ENCODE measurements around the gene AZIN2. TPM values are rescaled to one million over a fixed set of nuclear protein-coding genes. Genes with fewer than 3 reads are reported as not detected.

The AZIN2 gene
- total RNA-seq, 1 donor from 2014 or later: 0.82 TPM

DNA sequence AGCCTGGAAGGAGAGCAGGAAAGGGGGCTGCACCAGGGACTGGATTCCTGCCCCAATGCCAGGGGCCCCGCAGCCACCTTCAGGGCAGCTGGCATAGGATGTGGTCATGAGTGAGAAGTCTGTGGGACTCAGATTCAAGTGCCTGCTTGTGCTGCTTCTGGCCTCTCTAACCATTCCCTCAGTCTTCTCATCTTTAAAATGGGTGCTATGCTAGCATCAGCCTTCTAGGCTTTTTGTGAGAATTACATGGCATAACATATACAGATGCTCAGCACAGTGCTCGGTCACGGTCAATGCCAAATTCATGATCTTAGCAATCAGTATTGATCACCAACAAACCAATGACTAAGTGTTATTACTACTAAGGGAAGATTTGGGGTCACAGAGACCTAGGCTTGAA is 77.4 kb downstream of the AZIN2 start:
- intact Hi-C loops (cut with micrococcal nuclease): no loop called here
- H3K4me1 Mint-ChIP-seq: no peaks in the 10 kb centered on the region
- no peak overlapping the region for H3K4me3 Mint-ChIP-seq
- ATAC-seq (ENCODE audit: low read depth) (no peak), DNase-seq (no peak)
- POLR2A ChIA-PET: no interaction called here
- H3K9me3 Mint-ChIP-seq: no peaks in the 10 kb centered on the region
- TF ChIP-seq, protein P1, sequence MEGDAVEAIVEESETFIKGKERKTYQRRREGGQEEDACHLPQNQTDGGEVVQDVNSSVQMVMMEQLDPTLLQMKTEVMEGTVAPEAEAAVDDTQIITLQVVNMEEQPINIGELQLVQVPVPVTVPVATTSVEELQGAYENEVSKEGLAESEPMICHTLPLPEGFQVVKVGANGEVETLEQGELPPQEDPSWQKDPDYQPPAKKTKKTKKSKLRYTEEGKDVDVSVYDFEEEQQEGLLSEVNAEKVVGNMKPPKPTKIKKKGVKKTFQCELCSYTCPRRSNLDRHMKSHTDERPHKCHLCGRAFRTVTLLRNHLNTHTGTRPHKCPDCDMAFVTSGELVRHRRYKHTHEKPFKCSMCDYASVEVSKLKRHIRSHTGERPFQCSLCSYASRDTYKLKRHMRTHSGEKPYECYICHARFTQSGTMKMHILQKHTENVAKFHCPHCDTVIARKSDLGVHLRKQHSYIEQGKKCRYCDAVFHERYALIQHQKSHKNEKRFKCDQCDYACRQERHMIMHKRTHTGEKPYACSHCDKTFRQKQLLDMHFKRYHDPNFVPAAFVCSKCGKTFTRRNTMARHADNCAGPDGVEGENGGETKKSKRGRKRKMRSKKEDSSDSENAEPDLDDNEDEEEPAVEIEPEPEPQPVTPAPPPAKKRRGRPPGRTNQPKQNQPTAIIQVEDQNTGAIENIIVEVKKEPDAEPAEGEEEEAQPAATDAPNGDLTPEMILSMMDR (IDR thresholded peaks at IDR 0.05): no peak
- CTCF ChIA-PET: no interaction called here
- H3K27me3 Mint-ChIP-seq: no peaks in the 10 kb centered on the region
- H3K36me3 Mint-ChIP-seq (ENCODE audit: low read depth): peaks cover 52% of the 10 kb centered on the region
- H3K27ac Mint-ChIP-seq: no peak overlapping the region

DNA sequence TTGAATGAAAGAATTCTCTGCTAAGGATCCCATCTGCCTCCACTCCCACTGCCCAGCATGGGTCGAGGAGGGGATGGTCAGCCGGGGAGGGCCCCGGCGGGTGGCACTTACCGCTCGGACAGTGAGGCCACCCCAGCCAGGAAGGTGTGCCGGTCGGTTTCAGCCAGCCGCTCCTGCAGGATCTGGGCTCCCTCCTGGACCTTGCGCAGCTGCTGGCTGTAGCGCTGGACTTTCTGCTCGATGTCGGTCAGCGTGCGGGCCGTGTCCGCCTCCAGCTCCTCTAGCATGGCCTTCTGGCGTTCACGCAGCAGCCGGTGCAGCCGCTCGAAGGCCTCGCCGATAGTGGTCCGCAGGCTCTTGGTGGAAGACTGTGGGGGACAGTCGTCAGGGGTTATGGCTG is 78.6 kb downstream of the AZIN2 start:
- Mint-ChIP-seq H3K36me3 (ENCODE audit: low read depth) (peaks cover 53% of the 10 kb centered on the region), H3K4me3 (no peak overlapping the region), H3K27ac (no peak overlapping the region), H3K9me3 (no peaks in the 10 kb centered on the region), H3K4me1 (no peaks in the 10 kb centered on the region), H3K27me3 (no peaks in the 10 kb centered on the region)
- intact Hi-C loops (cut with micrococcal nuclease): no loop called here
- no peak for DNase-seq
- TF ChIP-seq, protein P1 (IDR thresholded peaks at IDR 0.05): no peak
- ChIA-PET POLR2A (no interaction called here), CTCF (no interaction called here)
- ATAC-seq (ENCODE audit: low read depth): no peak

DNA sequence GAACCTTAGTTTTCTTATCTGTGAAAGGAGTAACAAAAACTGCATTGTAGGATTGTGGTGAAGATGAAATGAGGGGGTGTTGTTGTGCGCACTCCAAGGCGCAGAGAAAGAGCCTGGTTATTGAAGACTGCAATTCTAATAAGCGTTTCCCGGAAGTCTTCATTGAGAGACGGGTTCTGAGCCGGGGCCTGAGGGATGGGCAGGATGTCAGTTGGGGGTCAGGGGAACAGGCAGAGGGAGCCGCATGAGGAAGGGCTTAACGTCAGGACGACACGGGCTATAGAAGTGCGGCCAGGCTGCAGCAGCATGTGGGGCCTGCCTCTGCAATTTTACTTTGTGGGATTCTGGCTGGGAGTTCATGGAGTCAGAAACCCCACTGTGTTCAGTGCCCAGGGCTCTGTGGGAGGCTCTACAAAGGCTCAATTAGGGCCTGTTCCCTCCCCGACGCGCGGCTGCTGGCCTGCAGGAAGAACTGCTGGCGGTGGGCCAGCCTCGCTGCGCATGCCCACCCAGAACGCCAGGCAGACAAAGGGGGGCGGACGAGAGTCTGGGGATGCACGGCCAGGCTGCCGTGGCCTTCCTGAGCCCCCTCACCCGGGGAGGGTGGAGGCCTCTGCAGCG is 80.2 kb downstream of the AZIN2 start:
- Mint-ChIP-seq H3K36me3 (ENCODE audit: low read depth) (peaks cover 48% of the 10 kb centered on the region), H3K27me3 (no peaks in the 10 kb centered on the region), H3K9me3 (no peaks in the 10 kb centered on the region), H3K27ac (no peak overlapping the region), H3K4me3 (no peak overlapping the region), H3K4me1 (no peaks in the 10 kb centered on the region)
- intact Hi-C loops (cut with micrococcal nuclease): no loop called here
- TF ChIP-seq, protein P1 (IDR thresholded peaks at IDR 0.05): no peak
- ChIA-PET CTCF (no interaction called here), POLR2A (no interaction called here)
- no peak for DNase-seq
- ATAC-seq (ENCODE audit: low read depth): no peak

DNA sequence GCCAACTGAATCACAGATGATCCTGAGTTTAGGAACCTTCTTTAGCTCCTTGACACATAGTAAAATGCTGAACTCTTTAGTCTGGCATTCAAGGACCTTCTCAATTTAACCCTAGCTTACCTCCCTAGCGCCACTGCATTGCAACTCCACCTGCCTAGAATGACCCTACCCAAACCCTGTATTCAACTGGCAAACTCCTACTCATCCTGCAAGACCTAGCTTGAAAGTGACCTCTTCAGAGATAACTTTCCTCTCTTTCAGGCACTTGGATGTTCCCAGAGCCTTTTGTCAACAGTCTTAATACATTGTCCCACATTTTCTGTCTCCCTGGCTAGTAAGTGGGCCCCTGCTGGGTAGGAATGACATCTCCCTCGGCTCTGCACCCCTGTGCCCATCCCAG is 81.2 kb downstream of the AZIN2 start:
- Mint-ChIP-seq H3K4me3 (no peak overlapping the region), H3K4me1 (no peaks in the 10 kb centered on the region), H3K9me3 (no peaks in the 10 kb centered on the region), H3K27ac (no peak overlapping the region), H3K27me3 (no peaks in the 10 kb centered on the region), H3K36me3 (ENCODE audit: low read depth) (peaks cover 48% of the 10 kb centered on the region)
- no peak for ATAC-seq (ENCODE audit: low read depth)
- POLR2A ChIA-PET: no interaction called here
- intact Hi-C loops (cut with micrococcal nuclease): no loop called here
- CTCF ChIA-PET: no interaction called here
- no peak for DNase-seq
- TF ChIP-seq, protein P1 (IDR thresholded peaks at IDR 0.05): no peak

DNA sequence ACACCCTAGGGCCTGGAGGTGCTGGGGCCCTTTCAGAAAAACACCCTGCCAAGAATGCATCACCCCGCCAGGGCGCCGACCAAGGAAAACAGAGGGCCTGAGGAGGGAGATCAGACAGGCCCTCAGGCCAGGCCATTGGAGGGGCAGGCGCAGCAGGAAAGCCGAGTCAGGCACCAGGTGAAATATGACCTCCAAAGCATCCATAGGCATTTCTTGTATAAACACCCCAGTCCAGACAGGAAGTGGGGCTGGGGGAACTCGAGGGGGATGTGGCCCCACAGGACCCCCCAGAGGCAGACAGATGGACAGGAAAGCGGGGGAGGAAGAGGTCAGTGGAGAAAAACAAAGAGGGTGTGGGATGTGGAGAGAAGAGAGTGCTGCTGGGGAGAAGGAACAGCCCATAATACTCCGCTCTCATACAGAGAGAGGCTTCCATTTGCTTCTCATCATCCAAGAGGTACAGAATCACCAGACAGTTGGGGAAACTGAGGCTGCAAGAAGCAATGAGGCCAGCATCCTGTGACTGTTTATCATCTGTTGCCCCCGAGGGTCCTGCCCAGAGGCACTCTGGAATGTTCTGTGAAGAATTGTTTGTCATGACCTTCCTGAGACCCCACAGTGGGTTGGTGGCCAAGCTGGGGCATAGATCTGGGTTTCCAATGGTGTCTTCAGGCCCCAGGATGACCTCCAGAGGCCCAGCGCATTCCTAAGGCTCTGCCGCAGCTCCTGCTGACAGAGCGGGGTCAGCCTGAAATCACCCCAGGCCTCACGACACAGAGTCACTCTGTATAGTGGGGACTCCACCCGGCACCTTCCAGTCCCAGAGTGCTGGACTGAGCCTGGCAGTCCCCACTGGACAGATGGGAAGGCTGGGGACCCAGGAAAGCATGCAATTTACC is 82.9 kb downstream of the AZIN2 start:
- H3K9me3 Mint-ChIP-seq: no peaks in the 10 kb centered on the region
- H3K27me3 Mint-ChIP-seq: no peaks in the 10 kb centered on the region
- DNase-seq: no peak
- peaks cover 51% of the 10 kb centered on the region for H3K36me3 Mint-ChIP-seq (ENCODE audit: low read depth)
- TF ChIP-seq, protein P1 (IDR thresholded peaks at IDR 0.05): no peak
- ATAC-seq (ENCODE audit: low read depth): no peak
- ChIA-PET CTCF (no interaction called here), POLR2A (no interaction called here)
- H3K4me1 Mint-ChIP-seq: no peaks in the 10 kb centered on the region
- H3K4me3 Mint-ChIP-seq: no peak overlapping the region
- intact Hi-C loops (cut with micrococcal nuclease): no loop called here
- H3K27ac Mint-ChIP-seq: no peak overlapping the region

All from activated B cell treated with CpG ODN at 0.5 μM for 24 hours (primary cell).